GM20431 (cell line): ENCODE measurements around the gene HIF3A.

Source experiments
- in situ Hi-C: fragments of 300-500 bp; cut with MseI, MboI; formaldehyde crosslinking; loops from one replicate; pipeline ENCODE4 v1.15.0; 2020; ENCODE audit warnings: low sequenced_read_pairs; ENCODE audit not compliant: unreplicated experiment

Gene HIF3A

GRCh38 chr19:46392252-46392801 is 95.5 kb downstream of the HIF3A start:
- in situ Hi-C loops = no loop called here

- in situ Hi-C loops = no loop called here
Observed at GRCh38 chr19:46392837-46393236, 96.0 kb downstream of the HIF3A start.
